Suprapubic skin (tissue), 3 donors: Measurements from ENCODE around the gene TDP1.

Source experiments
- CTCF ChIP-seq, 2 donors: fragments of 200-600 bp in 1 of 2; fragments of 450-650 bp in 1 of 2; sonication (generic) in 1 of 2; IDR thresholded peaks; one replicate each; pipeline ENCODE4 v1.5.1; 2016 to 2019; ENCODE audit warnings: antibody characterized with exemption in 2 of 2, mild to moderate bottlenecking in 1 of 2, moderate library complexity in 1 of 2
- POLR2A ChIP-seq, 2 donors: fragments of 450-650 bp; IDR thresholded peaks; one replicate each; pipeline ENCODE4 v1.6.1; 2017; ENCODE audit warnings: antibody characterized with exemption in 2 of 2, mild to moderate bottlenecking in 2 of 2, moderate library complexity in 2 of 2

- no peak for TF ChIP-seq CTCF (IDR thresholded peaks at IDR 0.05)
- TF ChIP-seq POLR2A (IDR thresholded peaks at IDR 0.05), result no peak
These were observed 43.5 kb upstream of the TDP1 start for GRCh38 chr14:89912221-89912620.
